Parathyroid adenoma (tissue), 2 donors: ENCODE results near the gene EDDM13.

Experiments used
- H2AFZ ChIP-seq: fragments of 300-600 bp; sonication (generic); one replicate; pipeline ENCODE4 v1.7.0; 2017; ENCODE audit warnings: antibody characterized with exemption, mild to moderate bottlenecking
- H3K27ac ChIP-seq: fragments of 300-600 bp; sonication (generic); one replicate; pipeline ENCODE4 v1.7.0; 2017
- H3K27me3 ChIP-seq: fragments of 300-600 bp; sonication (generic); one replicate; pipeline ENCODE4 v1.7.0; 2017; ENCODE audit warnings: low read length; ENCODE audit not compliant: control insufficient read depth, insufficient read depth
- H3K36me3 ChIP-seq: fragments of 300-600 bp; sonication (generic); one replicate; pipeline ENCODE4 v1.7.0; 2017; ENCODE audit warnings: low read length; ENCODE audit not compliant: control insufficient read depth, insufficient read depth
- H3K4me1 ChIP-seq: fragments of 300-600 bp; sonication (generic); one replicate; pipeline ENCODE4 v1.7.0; 2017; ENCODE audit warnings: control low read depth
- H3K4me2 ChIP-seq: fragments of 300-600 bp; sonication (generic); one replicate; pipeline ENCODE4 v1.7.0; 2017; ENCODE audit warnings: low read length
- H3K4me3 ChIP-seq: fragments of 300-600 bp; sonication (generic); one replicate; pipeline ENCODE4 v1.7.0; 2017; ENCODE audit warnings: low read depth, low read length
- H3K79me2 ChIP-seq: fragments of 300-600 bp; sonication (generic); one replicate; pipeline ENCODE4 v1.7.0; 2017; ENCODE audit warnings: control low read depth
- H3K9ac ChIP-seq: fragments of 300-600 bp; sonication (generic); one replicate; pipeline ENCODE4 v1.7.0; 2017; ENCODE audit warnings: mild to moderate bottlenecking
- H3K9me3 ChIP-seq: fragments of 300-600 bp; sonication (generic); one replicate; pipeline ENCODE4 v1.7.0; 2017; ENCODE audit warnings: low read length; ENCODE audit not compliant: control insufficient read depth
- TF ChIP-seq, protein P1 (sequence below): fragments of 300-600 bp; sonication (generic); IDR thresholded peaks from one replicate; pipeline ENCODE4 v1.7.0; 2017; ENCODE audit warnings: antibody characterized with exemption, mild to moderate bottlenecking
- donor health status: primary hyperparathyroidism.

EDDM13 gene

DNA sequence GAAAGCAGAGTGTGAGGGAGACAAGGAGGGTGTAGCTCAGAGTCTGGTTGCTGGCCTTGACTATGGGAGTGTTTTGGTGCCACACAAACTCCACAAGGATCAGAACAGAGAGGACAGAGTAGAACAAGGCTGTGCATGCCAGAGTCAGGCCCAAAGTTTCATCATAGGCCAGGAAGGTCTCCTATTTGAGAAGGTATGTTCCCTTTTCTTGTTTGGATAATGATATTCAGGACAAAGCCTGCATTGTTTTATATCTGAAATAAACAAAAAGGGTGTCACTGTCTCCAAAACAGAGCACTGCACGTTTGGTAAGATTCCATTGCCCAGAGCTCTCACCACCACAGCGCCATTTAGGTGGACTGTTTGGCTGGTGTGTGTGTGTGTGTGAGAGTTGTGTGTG lies 45.2 kb downstream of the EDDM13 start:
- Histone ChIP-seq H3K36me3 (no peaks in the 10 kb centered on the region), H3K27ac (no peak overlapping the region), H3K4me3 (no peak overlapping the region), H3K4me2 (no peak overlapping the region), H2AFZ (no peak overlapping the region), H3K27me3 (no peaks in the 10 kb centered on the region), H3K9ac (no peak overlapping the region), H3K79me2 (no peaks in the 10 kb centered on the region), H3K4me1 (peaks cover 14% of the 10 kb centered on the region), H3K9me3 (no peaks in the 10 kb centered on the region)
- TF ChIP-seq, protein P1, sequence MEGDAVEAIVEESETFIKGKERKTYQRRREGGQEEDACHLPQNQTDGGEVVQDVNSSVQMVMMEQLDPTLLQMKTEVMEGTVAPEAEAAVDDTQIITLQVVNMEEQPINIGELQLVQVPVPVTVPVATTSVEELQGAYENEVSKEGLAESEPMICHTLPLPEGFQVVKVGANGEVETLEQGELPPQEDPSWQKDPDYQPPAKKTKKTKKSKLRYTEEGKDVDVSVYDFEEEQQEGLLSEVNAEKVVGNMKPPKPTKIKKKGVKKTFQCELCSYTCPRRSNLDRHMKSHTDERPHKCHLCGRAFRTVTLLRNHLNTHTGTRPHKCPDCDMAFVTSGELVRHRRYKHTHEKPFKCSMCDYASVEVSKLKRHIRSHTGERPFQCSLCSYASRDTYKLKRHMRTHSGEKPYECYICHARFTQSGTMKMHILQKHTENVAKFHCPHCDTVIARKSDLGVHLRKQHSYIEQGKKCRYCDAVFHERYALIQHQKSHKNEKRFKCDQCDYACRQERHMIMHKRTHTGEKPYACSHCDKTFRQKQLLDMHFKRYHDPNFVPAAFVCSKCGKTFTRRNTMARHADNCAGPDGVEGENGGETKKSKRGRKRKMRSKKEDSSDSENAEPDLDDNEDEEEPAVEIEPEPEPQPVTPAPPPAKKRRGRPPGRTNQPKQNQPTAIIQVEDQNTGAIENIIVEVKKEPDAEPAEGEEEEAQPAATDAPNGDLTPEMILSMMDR: no peak

DNA sequence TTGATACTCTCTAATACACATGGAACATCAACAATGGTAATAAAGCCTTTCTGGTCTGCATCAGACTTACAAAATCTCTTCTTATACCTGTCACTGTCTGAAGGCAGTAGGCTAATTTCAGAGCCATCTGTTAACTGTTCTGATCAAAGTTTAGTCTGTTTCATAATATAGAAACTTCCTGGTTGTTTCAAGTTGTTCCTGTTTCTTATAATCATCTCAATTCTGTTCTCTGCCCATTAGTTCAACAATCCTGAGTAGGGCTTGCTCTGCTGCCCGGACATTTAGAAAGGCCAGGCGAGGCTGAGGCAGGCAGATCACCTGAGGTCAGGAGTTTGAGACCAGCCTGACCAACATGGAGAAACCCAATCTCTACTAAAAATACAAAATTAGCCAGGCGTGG lies 47.4 kb downstream of the EDDM13 start:
- TF ChIP-seq, protein P1: no peak
- Histone ChIP-seq H3K9ac (no peak overlapping the region), H3K27ac (no peak overlapping the region), H3K4me2 (no peak overlapping the region), H3K4me3 (no peak overlapping the region), H3K9me3 (no peaks in the 10 kb centered on the region), H3K27me3 (no peaks in the 10 kb centered on the region), H3K36me3 (no peaks in the 10 kb centered on the region), H3K79me2 (no peaks in the 10 kb centered on the region), H2AFZ (no peak overlapping the region), H3K4me1 (peaks cover 10% of the 10 kb centered on the region)

DNA sequence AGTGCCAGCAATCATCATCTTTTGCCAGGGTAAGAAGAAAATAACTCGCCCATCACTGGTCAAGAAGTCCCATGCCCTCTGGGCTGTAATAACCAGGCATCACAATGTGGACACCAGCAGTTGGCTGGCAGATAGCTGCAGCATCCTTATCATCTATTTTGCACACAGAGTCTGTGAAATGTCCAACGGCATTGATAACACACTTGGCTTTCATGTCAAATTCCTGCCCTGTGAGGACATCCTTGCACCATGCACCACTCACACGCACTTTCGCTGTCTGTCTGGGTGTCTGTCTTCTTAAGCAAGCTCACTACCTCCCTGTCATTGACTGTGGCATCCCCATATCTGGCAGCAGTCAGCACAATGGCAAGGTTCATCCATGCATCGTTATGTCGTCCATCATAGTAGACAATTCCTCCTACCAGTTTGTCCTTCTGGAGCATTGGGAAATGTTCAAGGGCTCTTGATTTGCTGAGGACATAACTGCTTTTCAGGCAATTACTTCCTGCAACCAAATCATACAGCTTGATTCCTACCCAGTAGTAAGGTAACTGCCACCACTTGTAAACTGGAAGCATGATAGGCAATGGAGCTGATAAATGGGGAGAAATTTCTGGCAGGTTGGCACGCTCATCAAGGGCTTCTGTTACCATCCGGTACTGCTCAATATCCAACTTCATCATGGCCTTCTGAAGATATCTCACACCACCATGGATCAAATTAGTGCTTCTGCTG lies 48.9 kb downstream of the EDDM13 start:
- Histone ChIP-seq H3K36me3 (no peaks in the 10 kb centered on the region), H3K4me1 (peaks cover 6% of the 10 kb centered on the region), H2AFZ (peak overlapping the region; percentile 76), H3K9ac (no peak overlapping the region), H3K79me2 (no peaks in the 10 kb centered on the region), H3K4me2 (no peak overlapping the region), H3K27ac (peak overlapping the region; percentile 27), H3K27me3 (no peaks in the 10 kb centered on the region), H3K9me3 (no peaks in the 10 kb centered on the region), H3K4me3 (no peak overlapping the region)
- TF ChIP-seq, protein P1: no peak

DNA sequence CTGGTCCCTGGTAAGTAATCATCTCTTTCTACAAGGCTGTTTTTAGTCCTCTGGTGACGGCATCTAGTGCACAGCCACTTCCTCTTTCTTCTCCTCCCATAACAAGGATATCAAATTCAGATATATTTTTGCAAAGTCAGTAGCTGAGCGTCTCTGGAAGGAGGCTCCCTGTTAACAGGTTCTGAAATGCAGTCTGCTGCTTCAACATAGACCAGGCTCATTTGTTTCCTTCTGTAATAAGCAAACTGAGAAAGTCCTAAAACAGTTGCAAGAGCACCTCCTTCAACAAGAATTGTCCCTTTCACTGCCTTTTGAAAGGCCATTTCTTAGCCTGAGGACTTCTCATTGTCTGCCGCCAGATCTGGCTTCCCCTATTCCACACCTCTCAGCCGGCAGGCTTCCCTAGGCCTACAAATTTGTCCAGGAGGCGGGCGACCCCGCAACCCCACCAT lies 49.5 kb downstream of the EDDM13 start:
- TF ChIP-seq, protein P1: no peak
- H3K36me3 ChIP-seq: no peaks in the 10 kb centered on the region
- no peak overlapping the region for H3K9ac ChIP-seq
- no peaks in the 10 kb centered on the region for H3K27me3 ChIP-seq
- H2AFZ ChIP-seq: peak overlapping the region; percentile 76
- no peaks in the 10 kb centered on the region for H3K79me2 ChIP-seq
- peak overlapping the region; percentile 27 for H3K27ac ChIP-seq
- H3K4me1 ChIP-seq: peaks cover 6% of the 10 kb centered on the region
- H3K9me3 ChIP-seq: no peaks in the 10 kb centered on the region
- no peak overlapping the region for H3K4me3 ChIP-seq
- H3K4me2 ChIP-seq: no peak overlapping the region

DNA sequence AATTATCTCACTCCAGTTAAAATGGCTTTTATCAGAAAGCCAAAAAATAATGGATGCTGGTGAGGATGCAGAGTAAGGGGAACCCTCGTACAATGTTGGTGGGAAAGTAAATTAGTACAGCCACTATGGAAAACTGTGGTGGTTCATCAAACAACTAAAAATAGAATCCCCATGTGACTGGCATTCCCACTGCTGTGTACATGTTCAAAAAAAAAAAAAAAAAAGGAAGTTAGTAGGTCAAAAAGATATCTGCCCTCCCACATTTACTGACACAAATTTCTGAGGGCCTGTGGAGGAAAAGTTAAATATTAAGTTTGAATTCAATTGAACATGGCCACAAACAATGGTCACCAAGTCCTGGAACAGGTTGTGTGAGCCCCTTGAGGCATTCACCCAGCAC lies 51.9 kb downstream of the EDDM13 start:
- Histone ChIP-seq H3K79me2 (no peaks in the 10 kb centered on the region), H3K36me3 (no peaks in the 10 kb centered on the region), H3K27me3 (no peaks in the 10 kb centered on the region), H3K27ac (no peak overlapping the region), H3K4me2 (no peak overlapping the region), H3K9me3 (no peaks in the 10 kb centered on the region), H2AFZ (no peak overlapping the region), H3K9ac (no peak overlapping the region), H3K4me1 (peaks cover 6% of the 10 kb centered on the region), H3K4me3 (no peak overlapping the region)
- TF ChIP-seq, protein P1: no peak
